Neutrophil (primary cell): ENCODE results near the gene LRBA.

Experiments used
- H3K27ac ChIP-seq: fragments of 200-600 bp; sonication (generic); 2 replicates; pipeline ENCODE4 v1.5.1; 2016; ENCODE audit warnings: mild to moderate bottlenecking, moderate library complexity
- H3K27me3 ChIP-seq: fragments of 200-600 bp; sonication (generic); 2 replicates; pipeline ENCODE4 v1.6.0; 2016; ENCODE audit warnings: mild to moderate bottlenecking
- H3K36me3 ChIP-seq: fragments of 200-600 bp; sonication (generic); 2 replicates; pipeline ENCODE4 v1.5.1; 2017
- H3K4me1 ChIP-seq, 2 experiments: fragments of 200-600 bp in 1 of 2; sonication (generic) in 1 of 2; 1 replicate in 1 of 2; 2 replicates in 1 of 2; pipeline versions ENCODE4 v1.5.1 to v1.6.1; 2013 to 2016; ENCODE audit warnings: low read depth in 1 of 2, low read length in 1 of 2, mild to moderate bottlenecking in 1 of 2, moderate library complexity in 1 of 2; ENCODE audit not compliant: control insufficient read depth in 1 of 2, insufficient read depth in 1 of 2
- H3K4me3 ChIP-seq, 2 experiments: fragments of 200-600 bp in 1 of 2; sonication (generic) in 1 of 2; 1 replicate in 1 of 2; 2 replicates in 1 of 2; pipeline ENCODE4 v1.5.1; 2013 to 2016; ENCODE audit warnings: low read depth in 1 of 2, low read length in 1 of 2, mild to moderate bottlenecking in 1 of 2, moderate library complexity in 1 of 2
- H3K9me3 ChIP-seq: fragments of 200-600 bp; sonication (generic); 2 replicates; pipeline ENCODE4 v1.5.1; 2016
- TF ChIP-seq, protein P1 (sequence below): fragments of 200-600 bp; sonication (generic); IDR thresholded peaks from 2 replicates; pipeline ENCODE4 v1.5.1; 2016; ENCODE audit warnings: antibody characterized with exemption

The LRBA gene

DNA sequence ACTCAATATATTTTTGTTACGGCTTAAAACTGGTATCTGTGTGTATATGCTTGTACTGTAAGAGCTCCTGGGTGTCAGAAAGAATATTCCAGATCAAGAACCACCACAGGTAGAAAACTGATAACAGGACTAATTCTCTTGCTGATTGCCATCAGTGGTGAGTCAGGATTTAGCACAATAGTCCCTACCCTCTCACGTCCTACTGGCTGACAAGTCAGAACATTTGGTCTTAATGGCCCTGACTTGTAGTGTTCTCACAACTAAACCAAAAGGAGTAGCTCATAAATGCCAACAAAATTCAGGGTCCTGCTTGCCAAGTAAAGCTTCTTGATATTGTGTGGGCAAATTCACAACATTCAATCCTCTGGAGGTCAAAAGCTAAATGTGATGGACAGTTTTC is 538.3 kb downstream of the LRBA start:
- H3K4me1 ChIP-seq: peaks cover 14 to 23% of the 10 kb centered on the region in 2 experiments
- H3K27ac ChIP-seq: no peak overlapping the region
- H3K36me3 ChIP-seq: no peaks in the 10 kb centered on the region
- TF ChIP-seq, protein P1, sequence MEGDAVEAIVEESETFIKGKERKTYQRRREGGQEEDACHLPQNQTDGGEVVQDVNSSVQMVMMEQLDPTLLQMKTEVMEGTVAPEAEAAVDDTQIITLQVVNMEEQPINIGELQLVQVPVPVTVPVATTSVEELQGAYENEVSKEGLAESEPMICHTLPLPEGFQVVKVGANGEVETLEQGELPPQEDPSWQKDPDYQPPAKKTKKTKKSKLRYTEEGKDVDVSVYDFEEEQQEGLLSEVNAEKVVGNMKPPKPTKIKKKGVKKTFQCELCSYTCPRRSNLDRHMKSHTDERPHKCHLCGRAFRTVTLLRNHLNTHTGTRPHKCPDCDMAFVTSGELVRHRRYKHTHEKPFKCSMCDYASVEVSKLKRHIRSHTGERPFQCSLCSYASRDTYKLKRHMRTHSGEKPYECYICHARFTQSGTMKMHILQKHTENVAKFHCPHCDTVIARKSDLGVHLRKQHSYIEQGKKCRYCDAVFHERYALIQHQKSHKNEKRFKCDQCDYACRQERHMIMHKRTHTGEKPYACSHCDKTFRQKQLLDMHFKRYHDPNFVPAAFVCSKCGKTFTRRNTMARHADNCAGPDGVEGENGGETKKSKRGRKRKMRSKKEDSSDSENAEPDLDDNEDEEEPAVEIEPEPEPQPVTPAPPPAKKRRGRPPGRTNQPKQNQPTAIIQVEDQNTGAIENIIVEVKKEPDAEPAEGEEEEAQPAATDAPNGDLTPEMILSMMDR: no peak
- H3K9me3 ChIP-seq: no peaks in the 10 kb centered on the region
- H3K27me3 ChIP-seq: no peaks in the 10 kb centered on the region
- H3K4me3 ChIP-seq: no peak overlapping the region

DNA sequence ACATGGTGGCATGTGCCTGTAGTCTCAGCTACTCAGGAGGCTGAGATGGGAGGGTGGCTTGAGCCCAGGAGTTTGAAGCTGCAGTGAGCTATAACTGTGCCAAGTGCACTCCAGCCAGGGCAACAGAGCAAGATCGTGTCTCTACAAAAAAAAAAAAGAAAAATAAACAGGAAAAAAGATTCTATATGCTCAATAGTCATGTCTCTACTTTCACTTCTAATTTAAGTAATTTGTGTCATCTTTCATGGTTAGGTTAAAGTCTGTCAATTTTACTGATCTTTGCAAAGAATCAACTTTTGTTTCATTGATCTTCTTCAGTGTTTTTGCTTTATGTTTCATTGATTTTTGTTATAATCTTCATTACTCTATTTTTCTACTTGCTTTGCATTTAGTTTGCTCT is 539.3 kb downstream of the LRBA start:
- Histone ChIP-seq H3K27me3 (no peaks in the 10 kb centered on the region), H3K27ac (no peak overlapping the region), H3K4me3 (no peak overlapping the region), H3K4me1 (peaks cover 14 to 23% of the 10 kb centered on the region in 2 experiments), H3K36me3 (no peaks in the 10 kb centered on the region), H3K9me3 (no peaks in the 10 kb centered on the region)
- TF ChIP-seq, protein P1: no peak

GRCh38 chr4:150464523-150464922 is 550.6 kb downstream of the LRBA start:
- TF ChIP-seq, protein P1: no peak
- Histone ChIP-seq H3K9me3 (no peaks in the 10 kb centered on the region), H3K4me3 (no peak overlapping the region), H3K27ac (no peak overlapping the region), H3K4me1 (no peaks in the 10 kb centered on the region), H3K36me3 (no peaks in the 10 kb centered on the region), H3K27me3 (no peaks in the 10 kb centered on the region)

DNA sequence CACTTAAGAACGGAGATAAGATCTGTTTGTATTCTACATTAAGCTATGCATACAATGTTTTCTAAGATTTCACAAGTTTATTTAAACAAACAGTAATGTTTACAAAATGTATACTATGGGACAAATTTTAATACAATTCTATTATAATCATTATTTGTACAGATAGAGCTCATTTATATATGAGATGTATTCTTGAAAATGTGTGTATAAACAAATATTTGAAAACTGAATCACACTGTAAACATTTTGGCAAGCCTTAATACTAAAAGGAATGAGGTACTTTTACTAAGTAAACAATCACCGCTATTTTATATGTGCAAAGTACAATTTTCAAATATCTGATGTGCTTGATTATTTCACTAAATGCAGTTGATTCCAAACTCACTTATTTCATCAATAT is 552.3 kb downstream of the LRBA start:
- no peak overlapping the region for H3K4me3 ChIP-seq
- TF ChIP-seq, protein P1: no peak
- H3K27me3 ChIP-seq: no peaks in the 10 kb centered on the region
- H3K4me1 ChIP-seq: no peaks in the 10 kb centered on the region
- H3K36me3 ChIP-seq: no peaks in the 10 kb centered on the region
- H3K9me3 ChIP-seq: no peaks in the 10 kb centered on the region
- H3K27ac ChIP-seq: no peak overlapping the region

DNA sequence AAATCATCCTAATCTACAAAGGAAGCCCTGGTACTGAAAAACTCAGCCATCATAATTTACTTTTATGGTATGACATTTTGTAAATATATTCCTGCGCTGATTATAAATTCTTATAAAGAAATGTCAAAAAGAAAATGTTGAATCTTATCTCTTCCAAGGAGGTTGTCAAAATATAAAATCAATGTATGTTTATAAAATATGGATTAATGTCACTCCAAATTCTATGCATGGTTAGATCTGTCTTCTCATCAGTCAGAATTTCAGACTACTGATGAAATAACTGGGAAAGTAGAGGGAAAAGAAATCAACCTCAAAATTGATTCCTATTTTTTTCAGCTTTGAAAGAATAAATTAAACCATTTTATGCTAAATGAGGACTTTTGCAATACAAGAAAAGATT is 553.1 kb downstream of the LRBA start:
- Histone ChIP-seq H3K9me3 (no peaks in the 10 kb centered on the region), H3K27me3 (no peaks in the 10 kb centered on the region), H3K27ac (no peak overlapping the region), H3K4me3 (no peak overlapping the region), H3K36me3 (no peaks in the 10 kb centered on the region), H3K4me1 (no peaks in the 10 kb centered on the region)
- TF ChIP-seq, protein P1: no peak

DNA sequence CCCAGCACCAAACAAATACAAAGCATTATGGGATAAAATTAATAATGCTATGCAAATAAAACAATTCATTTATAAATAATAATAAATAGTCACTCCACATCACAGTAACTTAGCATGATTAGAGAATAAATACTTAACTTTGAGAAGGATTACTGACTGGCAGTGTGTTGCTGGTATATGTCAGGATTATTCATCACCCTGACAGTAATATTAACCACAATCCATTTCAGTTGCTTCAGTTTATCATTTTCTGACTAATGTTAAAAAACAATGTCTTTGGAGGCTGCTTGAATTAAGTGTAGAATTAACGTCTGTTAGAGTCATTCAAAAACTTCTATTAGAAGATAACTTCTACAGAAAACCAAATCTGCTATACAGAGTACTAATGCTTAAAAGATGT is 557.3 kb downstream of the LRBA start:
- no peak overlapping the region for H3K4me3 ChIP-seq
- H3K27ac ChIP-seq: no peak overlapping the region
- TF ChIP-seq, protein P1: no peak
- H3K4me1 ChIP-seq: no peaks in the 10 kb centered on the region
- H3K9me3 ChIP-seq: no peaks in the 10 kb centered on the region
- H3K27me3 ChIP-seq: no peaks in the 10 kb centered on the region
- H3K36me3 ChIP-seq: no peaks in the 10 kb centered on the region
